AG09309 (cell line): ENCODE data around the gene LRFN2.

Source experiments
- DNase-seq: peaks from one replicate; pipeline ENCODE4 v3.0.0-alpha.2; 2010; ENCODE audit warnings: low read depth
- H3K4me3 ChIP-seq: 2 replicates; pipeline ENCODE4 v1.5.1; 2011; ENCODE audit warnings: mild to moderate bottlenecking, low read depth, low read length, moderate library complexity; ENCODE audit not compliant: control insufficient read depth
- TF ChIP-seq, protein P1 (sequence below): IDR thresholded peaks from 2 replicates; pipeline ENCODE4 v1.5.1; 2011; ENCODE audit warnings: mild to moderate bottlenecking, low read depth, low read length, inconsistent platforms; ENCODE audit not compliant: insufficient read depth, control insufficient read depth; ENCODE audit errors: missing control alignments

LRFN2 gene

GRCh38 chr6:40395698-40396076 is 191.5 kb downstream of the LRFN2 start:
- H3K4me3 ChIP-seq, result no peak overlapping the region
- no peak for DNase-seq
- TF ChIP-seq, protein P1, sequence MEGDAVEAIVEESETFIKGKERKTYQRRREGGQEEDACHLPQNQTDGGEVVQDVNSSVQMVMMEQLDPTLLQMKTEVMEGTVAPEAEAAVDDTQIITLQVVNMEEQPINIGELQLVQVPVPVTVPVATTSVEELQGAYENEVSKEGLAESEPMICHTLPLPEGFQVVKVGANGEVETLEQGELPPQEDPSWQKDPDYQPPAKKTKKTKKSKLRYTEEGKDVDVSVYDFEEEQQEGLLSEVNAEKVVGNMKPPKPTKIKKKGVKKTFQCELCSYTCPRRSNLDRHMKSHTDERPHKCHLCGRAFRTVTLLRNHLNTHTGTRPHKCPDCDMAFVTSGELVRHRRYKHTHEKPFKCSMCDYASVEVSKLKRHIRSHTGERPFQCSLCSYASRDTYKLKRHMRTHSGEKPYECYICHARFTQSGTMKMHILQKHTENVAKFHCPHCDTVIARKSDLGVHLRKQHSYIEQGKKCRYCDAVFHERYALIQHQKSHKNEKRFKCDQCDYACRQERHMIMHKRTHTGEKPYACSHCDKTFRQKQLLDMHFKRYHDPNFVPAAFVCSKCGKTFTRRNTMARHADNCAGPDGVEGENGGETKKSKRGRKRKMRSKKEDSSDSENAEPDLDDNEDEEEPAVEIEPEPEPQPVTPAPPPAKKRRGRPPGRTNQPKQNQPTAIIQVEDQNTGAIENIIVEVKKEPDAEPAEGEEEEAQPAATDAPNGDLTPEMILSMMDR, result no peak

DNA sequence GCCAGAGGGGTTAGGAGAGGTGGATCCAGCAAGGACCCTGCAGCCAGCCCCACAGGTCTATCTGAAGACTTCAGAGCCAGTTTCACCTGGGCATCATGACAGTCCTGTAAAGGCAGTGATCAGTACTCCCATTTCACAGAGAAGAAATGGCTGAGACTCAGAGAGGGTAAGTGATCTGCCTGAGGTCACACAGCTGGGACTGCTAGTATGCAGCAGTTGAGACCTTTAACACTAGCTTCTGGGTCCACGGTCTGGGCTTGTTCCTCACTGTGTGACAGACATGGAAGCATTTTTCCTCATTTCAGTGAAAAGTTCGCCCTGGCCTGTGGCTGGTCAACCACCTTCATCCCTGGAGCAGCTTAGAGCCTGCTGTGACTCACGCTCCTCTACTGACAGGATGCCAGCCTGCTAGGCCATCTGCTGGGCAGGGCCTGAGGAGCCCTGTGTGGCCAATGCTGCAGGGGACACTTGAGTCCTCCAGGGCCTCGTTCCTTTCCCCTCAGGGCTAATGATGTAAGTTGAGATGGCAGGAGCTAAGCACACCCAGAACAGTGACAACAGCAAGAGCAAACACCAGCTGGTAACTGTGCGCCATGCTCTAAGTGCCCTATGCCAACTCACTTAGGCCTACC is 192.0 kb downstream of the LRFN2 start:
- TF ChIP-seq, protein P1, result no peak
- DNase-seq, result no peak
- no peak overlapping the region for H3K4me3 ChIP-seq

DNA sequence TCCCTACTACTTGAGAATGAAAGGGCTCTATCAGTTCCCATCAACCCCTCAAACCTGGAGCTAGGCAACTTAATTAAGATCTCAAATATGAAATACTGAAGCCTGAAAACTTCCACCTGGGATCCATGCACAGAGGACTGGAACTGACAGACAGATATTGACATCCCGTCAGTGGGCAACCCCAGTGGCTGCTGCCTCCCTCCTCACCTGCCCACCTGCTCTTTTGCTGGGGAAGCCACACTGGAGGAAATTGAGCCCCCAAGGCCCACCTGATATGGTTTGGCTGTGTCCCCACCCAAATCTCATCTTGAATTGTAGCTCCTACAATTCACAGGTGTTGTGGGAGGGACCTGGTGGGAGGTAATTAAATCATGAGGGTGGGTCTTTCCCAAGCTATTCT is 192.8 kb downstream of the LRFN2 start:
- DNase-seq, result no peak
- no peak overlapping the region for H3K4me3 ChIP-seq
- TF ChIP-seq, protein P1, result no peak

GRCh38 chr6:40393641-40394040 is 193.5 kb downstream of the LRFN2 start:
- TF ChIP-seq, protein P1, result no peak
- no peak for DNase-seq
- H3K4me3 ChIP-seq, result no peak overlapping the region

DNA sequence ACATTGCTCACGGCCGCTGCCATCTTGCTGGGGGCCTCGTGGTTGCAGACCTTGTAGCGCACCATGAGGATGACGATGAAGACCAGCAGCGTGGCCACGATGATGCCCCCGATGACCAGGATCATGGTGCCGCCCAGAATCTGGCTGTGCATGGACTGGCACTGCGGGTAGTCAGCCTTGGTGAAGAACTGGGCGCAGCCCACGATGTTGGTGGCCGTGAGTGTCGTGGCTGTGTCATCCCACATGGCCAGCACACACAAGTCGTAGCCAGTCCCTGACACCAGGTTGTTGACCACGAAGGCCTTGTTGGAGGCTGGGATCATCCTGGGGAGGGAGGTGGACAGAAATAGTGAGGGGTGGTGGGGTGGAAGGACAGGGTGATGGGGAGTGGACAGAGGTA is 194.6 kb downstream of the LRFN2 start:
- no peak for DNase-seq
- TF ChIP-seq, protein P1, result no peak
- H3K4me3 ChIP-seq, result no peak overlapping the region

DNA sequence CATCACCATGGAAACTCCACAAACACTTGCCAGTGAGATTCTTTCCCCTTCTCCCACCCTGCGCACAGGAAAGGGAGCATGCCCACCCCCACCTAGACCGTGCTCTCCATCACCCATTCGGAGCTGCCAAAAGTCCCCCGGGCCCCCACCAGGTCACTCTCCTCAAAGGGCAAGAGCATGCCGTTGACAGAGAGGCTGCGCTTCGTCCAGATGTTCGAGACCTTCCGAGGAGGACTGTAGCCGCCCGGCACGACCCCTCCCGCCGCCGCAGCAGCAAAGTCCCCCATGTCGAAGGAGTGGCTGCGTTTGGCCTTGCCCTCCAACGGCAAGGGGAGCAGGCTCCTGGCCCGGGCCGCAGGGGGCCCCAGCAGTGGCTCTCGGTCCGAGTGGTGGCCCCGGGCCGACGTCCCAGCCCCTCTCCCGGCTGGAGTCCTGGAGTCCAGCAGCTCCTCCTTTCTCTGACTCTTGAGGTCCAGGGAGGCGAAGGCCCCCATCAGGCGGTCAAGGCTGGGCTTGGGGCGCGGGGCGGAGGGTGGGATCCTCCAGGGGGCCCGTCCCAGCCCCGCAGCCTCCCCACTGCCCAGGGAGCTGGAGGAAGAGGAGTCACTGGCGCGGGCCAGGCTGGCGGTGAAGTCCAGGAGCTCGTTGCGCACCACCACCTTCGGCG is 195.2 kb downstream of the LRFN2 start:
- TF ChIP-seq, protein P1, result no peak
- DNase-seq, result no peak
- no peak overlapping the region for H3K4me3 ChIP-seq
